ENCODE measurements around the gene MUSK. TPM values are rescaled to one million over a fixed set of nuclear protein-coding genes. Genes with fewer than 3 reads are reported as not detected.

Gene MUSK
- polyA plus RNA-seq, 1 donor (not counting 4 experiments of a cell fraction or from before 2014, with no cell fraction given), result not detected

- Histone ChIP-seq H3K4me1 (ENCODE audit: control insufficient read depth, extremely low read depth, insufficient read depth, low read length) (peaks cover 11% of the 10 kb centered on the region), H3K9ac (ENCODE audit: control insufficient read depth, extremely low read depth, insufficient read depth, low read length) (no peak overlapping the region), H3K36me3 (ENCODE audit: control insufficient read depth in 2 of 2, extremely low read depth in 1 of 2, insufficient read depth in 2 of 2, low read length in 2 of 2) (no peaks in the 10 kb centered on the region), H3K9me3 (ENCODE audit: control insufficient read depth, low read depth, low read length) (no peaks in the 10 kb centered on the region), H2AFZ (ENCODE audit: control insufficient read depth, low read length) (no peak overlapping the region), H3K27ac (ENCODE audit: control insufficient read depth, insufficient read depth, low read length) (no peak overlapping the region), H3K4me3 (ENCODE audit: control insufficient read depth in 2 of 3, extremely low read depth in 1 of 3, insufficient read depth in 2 of 3, low read depth in 1 of 3, low read length in 3 of 3) (no peak overlapping the region), H4K20me1 (ENCODE audit: control insufficient read depth, extremely low read depth, insufficient read depth, low read length) (no peaks in the 10 kb centered on the region), H3K9me1 (ENCODE audit: control insufficient read depth, extremely low read depth, insufficient read depth, low read length) (no peaks in the 10 kb centered on the region), H3K4me2 (ENCODE audit: control insufficient read depth, extremely low read depth, insufficient read depth, low read depth, low read length) (no peak overlapping the region), H3K79me2 (ENCODE audit: control insufficient read depth, insufficient read depth, low read length) (no peaks in the 10 kb centered on the region), H3K27me3 (ENCODE audit: control insufficient read depth, extremely low read depth, insufficient read depth, low read length) (no peaks in the 10 kb centered on the region)
- no peak for TF ChIP-seq EZH2 (IDR thresholded peaks at IDR 0.05; ENCODE audit: low read length)
- TF ChIP-seq, protein P1, sequence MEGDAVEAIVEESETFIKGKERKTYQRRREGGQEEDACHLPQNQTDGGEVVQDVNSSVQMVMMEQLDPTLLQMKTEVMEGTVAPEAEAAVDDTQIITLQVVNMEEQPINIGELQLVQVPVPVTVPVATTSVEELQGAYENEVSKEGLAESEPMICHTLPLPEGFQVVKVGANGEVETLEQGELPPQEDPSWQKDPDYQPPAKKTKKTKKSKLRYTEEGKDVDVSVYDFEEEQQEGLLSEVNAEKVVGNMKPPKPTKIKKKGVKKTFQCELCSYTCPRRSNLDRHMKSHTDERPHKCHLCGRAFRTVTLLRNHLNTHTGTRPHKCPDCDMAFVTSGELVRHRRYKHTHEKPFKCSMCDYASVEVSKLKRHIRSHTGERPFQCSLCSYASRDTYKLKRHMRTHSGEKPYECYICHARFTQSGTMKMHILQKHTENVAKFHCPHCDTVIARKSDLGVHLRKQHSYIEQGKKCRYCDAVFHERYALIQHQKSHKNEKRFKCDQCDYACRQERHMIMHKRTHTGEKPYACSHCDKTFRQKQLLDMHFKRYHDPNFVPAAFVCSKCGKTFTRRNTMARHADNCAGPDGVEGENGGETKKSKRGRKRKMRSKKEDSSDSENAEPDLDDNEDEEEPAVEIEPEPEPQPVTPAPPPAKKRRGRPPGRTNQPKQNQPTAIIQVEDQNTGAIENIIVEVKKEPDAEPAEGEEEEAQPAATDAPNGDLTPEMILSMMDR (optimal IDR thresholded peaks at IDR 0.05 in 1 of 3, IDR thresholded peaks at IDR 0.05 in 1 of 3, conservative IDR thresholded peaks at IDR 0.05 in 1 of 3; ENCODE audit: extremely low read depth in 1 of 3, insufficient read depth in 2 of 3, low read length in 3 of 3), result no peak
- no peak for DNase-seq (ENCODE audit: low read depth, low spot score)
- no peak for FAIRE-seq
- dilution Hi-C loops (cut with MboI; ENCODE audit: extremely low pct_ligation_motif_present, low sequenced_read_pairs), result no loop called here
Observed at GRCh38 chr9:110765926-110766325, 97.3 kb downstream of the MUSK start.

- Histone ChIP-seq H3K4me3 (ENCODE audit: control insufficient read depth in 2 of 3, extremely low read depth in 1 of 3, insufficient read depth in 2 of 3, low read depth in 1 of 3, low read length in 3 of 3) (no peak overlapping the region), H3K4me2 (ENCODE audit: control insufficient read depth, extremely low read depth, insufficient read depth, low read depth, low read length) (no peak overlapping the region), H3K9me1 (ENCODE audit: control insufficient read depth, extremely low read depth, insufficient read depth, low read length) (no peaks in the 10 kb centered on the region), H3K36me3 (ENCODE audit: control insufficient read depth in 2 of 2, extremely low read depth in 1 of 2, insufficient read depth in 2 of 2, low read length in 2 of 2) (no peaks in the 10 kb centered on the region), H4K20me1 (ENCODE audit: control insufficient read depth, extremely low read depth, insufficient read depth, low read length) (no peaks in the 10 kb centered on the region), H3K27ac (ENCODE audit: control insufficient read depth, insufficient read depth, low read length) (no peak overlapping the region), H2AFZ (ENCODE audit: control insufficient read depth, low read length) (no peak overlapping the region), H3K9me3 (ENCODE audit: control insufficient read depth, low read depth, low read length) (no peaks in the 10 kb centered on the region), H3K79me2 (ENCODE audit: control insufficient read depth, insufficient read depth, low read length) (no peaks in the 10 kb centered on the region), H3K9ac (ENCODE audit: control insufficient read depth, extremely low read depth, insufficient read depth, low read length) (no peak overlapping the region), H3K4me1 (ENCODE audit: control insufficient read depth, extremely low read depth, insufficient read depth, low read length) (peaks cover 11% of the 10 kb centered on the region), H3K27me3 (ENCODE audit: control insufficient read depth, extremely low read depth, insufficient read depth, low read length) (no peaks in the 10 kb centered on the region)
- FAIRE-seq (no peak), DNase-seq (ENCODE audit: low read depth, low spot score) (no peak)
- TF ChIP-seq EZH2 (IDR thresholded peaks at IDR 0.05; ENCODE audit: low read length), result no peak
- TF ChIP-seq, protein P1 (optimal IDR thresholded peaks at IDR 0.05 in 1 of 3, IDR thresholded peaks at IDR 0.05 in 1 of 3, conservative IDR thresholded peaks at IDR 0.05 in 1 of 3; ENCODE audit: extremely low read depth in 1 of 3, insufficient read depth in 2 of 3, low read length in 3 of 3), result no peak
- dilution Hi-C loops (cut with MboI; ENCODE audit: extremely low pct_ligation_motif_present, low sequenced_read_pairs), result no loop called here
Observed at GRCh38 chr9:110767559-110768063, 99.0 kb downstream of the MUSK start.

Measured in keratinocyte (primary cell).